GM21423 (cell line): ENCODE measurements around the gene AVPR2.

Experiments
- ATAC-seq: cut with Tn5 transposase; IDR thresholded peaks from one replicate; pipeline ENCODE4 v1.9.1; 2021; ENCODE audit warnings: mild to moderate bottlenecking, moderate library complexity; ENCODE audit not compliant: unreplicated experiment

The AVPR2 gene

DNA sequence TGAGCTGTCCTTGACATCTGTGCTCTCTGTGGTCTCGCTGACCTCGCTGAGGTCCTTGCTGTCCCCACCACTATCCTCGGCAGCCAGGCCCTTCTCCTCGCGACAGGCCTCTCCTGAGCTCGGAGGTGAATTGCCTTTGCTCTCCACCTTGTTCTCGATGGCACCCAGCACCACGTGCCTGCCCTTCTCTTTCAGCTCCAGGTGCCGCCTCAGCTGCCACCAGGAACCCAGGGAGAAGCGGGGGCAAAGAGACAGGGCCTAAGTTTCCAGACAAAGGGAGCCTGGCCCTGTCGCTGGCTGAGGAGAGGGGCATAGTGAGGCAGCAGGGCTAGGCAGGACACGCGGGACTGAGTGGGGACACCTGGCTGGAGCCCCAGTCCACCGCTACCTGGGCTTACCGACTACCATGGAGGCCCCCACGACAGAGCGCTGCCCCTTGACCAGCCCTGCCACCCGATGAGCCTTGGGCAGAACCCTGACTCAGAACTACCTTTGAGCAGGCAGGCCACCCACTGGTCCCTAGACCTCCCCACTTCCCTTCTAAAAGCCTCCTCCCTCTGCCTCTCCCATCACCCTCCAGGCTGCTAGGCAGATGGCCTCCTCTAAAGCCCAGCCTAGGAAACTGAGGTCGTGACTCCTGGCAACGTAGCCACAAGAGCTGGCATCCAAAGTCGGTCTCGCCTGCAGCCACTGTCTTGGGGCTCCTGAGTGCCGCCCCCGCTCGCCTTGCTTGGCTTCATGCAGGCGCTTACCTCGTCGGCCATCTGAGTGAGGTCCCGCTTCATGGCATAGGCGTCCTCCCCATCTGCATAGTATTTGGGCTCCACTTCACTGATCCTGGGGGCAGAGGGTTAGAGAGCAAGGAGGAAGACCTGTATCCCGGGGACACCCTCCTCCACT, 25.8 kb downstream of the AVPR2 start:
- no peak for ATAC-seq

DNA sequence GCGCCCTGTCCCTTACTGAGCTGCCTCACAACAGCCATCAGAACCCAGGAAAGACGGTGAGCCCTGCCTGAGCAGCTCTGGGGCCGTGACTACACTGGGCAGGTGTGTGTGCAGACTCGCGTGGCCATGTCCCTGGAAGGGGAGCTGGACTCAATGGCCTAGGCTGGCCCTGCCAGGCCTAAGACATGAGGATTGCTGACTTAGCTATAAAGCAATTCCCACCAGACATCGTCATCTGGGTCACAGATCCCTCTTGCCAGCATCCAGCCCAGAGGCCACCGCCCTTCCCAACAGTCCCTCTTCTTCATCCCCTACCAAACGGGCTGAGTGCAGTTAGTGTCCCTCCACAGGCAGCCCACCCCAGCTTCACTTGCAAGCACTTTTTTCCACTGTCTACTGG, 26.7 kb downstream of the AVPR2 start:
- no peak for ATAC-seq

DNA sequence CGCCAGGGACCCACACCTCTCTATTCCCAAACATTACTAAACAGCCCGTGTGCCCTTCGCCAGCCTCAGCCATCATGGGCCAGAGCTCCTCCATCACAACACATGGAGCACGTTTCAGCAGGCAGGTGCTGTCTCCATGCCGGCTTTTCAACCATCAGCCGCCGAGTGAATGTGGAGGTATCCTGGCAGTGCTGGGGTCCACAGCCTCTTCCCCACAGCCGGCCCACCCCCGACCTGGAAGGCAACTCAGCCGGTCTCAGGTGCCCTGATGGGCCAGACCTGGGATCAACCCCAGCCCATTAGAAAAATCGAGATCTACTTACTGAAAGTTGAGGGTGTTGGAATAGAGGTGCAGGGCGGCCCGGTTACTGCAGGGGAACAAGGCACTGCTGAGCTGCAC, 27.3 kb downstream of the AVPR2 start:
- ATAC-seq, result no peak

DNA sequence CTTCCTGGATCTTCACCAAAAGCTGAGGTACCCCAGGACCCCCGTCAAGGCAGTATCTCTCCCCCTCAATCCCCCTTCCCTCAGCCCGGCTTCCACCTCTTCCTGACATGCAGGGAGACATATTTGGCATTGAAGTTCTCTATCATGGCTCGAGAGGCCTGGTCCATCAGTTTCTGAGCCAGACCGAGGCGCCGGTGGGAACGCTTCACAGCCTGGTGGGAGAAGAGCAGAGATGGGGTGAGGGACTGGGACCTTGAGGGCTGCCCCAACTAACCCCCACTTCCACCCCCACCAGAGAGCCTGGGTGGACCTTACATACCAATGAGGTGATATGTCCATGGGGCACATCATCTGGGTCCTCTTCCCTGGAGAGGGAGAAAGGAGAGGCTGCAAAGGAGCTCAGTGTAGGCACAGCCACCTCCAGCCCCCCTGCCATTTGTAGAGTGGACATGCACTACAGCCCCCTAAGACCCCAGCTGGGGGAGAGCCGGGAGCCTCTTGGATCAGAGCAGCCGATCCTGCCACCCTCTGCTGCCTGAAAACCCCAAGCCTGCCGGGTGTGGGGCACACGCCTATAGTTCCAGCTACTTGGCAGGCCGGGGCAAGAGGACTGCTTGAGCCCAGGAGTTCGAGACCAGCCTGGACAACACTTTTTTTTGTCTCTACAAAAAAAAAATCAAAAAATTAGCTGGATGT, 27.9 kb downstream of the AVPR2 start:
- ATAC-seq, result no peak

DNA sequence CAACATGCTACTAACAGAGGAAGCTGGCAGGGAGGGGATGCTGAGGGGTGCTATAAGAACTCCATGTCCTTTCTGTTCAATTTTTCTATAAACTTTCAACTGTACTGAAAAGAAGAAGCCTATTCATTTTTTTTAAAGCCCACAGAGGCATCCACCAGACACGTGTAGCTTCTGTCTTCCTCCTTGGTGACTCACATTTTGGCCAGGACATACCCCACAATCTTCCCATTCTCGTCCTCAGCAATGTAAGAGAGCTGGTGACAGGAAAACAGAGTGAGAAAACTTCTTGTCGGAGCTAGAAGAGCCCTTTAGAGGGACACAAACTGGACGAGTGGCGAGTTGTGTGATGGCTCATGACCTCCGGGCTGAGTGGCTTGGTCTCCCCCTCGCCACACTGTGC, 29.3 kb downstream of the AVPR2 start:
- no peak for ATAC-seq

DNA sequence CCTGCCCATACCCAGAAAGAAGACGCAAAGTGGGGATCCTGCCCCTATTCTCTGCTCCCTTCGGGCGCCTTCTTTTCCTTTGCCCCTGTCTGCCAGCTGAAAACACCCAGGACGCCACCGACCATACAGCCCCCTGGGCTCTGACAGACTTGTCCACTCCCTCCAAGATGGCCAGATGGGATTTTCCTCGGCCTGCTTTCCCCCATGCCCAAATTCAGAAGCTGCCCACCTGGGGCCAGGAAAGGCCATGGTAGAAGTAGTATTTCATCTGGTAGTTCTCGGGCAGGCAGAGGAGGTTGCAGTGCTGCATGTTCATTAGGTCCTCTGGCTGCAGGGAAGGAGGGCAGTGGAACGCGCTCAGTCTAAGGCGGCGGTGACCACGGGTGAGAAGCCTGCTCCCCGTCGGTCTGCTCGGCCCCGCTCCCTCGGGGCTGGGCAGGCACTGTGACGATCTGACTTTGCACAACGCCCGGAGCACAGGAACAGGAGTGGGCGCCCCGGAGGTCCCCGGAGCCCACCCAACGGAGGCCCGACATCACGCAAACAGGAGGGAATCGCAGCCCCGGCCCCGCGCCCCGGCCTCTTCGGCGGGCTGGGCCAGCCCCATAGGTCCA, 29.8 kb downstream of the AVPR2 start:
- peak; percentile 6 for ATAC-seq

DNA sequence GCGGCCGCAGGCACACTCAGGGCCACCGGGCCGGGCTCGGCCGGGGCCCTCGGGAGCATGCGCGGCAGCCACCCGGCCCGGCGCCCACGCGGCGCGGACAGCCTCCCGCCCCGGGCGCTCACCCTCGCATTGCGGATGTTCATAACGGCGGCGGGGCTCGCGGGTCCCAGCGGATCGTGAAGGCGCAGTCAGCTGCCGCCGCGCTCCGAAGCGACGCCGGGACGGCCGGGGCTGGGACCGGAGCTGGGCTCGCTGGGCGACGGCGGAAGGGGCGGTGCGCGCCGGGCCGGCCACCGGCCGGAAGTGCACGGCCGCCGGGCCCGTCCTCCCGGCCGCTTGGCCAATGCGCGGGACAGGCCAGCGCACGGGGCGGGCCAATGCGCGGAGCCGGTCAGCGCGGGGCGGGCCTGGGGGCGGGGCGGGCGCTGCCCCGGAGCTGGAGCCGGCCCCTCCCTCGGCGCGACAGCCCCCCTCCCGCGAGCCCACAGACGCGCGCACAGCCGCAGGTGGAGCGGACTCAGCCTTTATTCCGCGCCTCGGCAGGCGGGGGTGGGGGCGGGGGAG, 30.4 kb downstream of the AVPR2 start, which contains the start of gene NAA10:
Gene NAA10, minus strand, starts transcription at position 276 of the 564 bp plus-strand sequence. Its CDS starts 133 bp downstream, at position 143.
- ATAC-seq, result peak; percentile 86

DNA sequence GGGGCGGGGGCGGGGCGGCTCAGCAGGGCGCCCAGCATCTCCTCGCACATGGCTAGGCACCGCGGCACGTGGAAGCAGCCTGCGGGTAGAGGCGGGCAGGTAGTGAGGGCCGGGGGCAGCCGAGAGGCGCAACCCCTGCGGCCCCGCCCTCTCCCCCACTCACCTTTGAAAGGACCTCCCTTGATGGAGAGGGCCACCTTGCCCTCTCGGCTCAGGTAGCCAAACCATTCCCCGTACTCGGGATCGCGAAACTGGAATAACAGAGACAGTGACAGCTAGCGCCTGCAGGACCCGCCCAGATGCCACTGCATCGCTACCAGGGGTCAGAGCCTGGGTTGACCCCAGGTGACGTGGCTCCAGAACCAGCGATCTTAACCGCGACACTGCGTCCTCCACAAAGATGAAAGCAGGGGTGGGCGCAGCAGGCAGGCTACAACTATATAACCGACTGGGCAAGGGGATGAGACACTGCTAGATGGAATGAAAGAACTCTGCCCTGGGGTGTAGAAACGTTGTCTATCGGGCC, 30.9 kb downstream of the AVPR2 start:
- no peak for ATAC-seq

DNA sequence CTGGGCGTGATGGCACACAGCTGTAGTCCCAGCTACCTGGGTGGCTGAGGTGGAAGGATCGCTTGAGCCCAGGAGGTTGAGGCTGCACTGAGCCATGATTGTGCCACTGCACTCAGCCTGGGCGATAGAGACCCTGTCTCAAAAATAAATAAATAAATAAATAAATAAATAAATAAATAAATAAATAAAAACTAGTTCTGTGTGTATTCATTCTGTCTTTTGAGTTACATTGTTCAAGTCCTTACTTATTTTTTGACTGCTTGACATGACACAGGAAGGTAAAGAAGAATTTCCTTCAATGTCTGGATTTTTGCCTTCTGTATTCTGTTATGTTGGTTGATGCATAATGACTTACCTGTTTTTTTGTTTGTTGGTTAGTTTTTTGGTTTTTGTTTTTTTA, 32.6 kb downstream of the AVPR2 start:
- no peak for ATAC-seq

DNA sequence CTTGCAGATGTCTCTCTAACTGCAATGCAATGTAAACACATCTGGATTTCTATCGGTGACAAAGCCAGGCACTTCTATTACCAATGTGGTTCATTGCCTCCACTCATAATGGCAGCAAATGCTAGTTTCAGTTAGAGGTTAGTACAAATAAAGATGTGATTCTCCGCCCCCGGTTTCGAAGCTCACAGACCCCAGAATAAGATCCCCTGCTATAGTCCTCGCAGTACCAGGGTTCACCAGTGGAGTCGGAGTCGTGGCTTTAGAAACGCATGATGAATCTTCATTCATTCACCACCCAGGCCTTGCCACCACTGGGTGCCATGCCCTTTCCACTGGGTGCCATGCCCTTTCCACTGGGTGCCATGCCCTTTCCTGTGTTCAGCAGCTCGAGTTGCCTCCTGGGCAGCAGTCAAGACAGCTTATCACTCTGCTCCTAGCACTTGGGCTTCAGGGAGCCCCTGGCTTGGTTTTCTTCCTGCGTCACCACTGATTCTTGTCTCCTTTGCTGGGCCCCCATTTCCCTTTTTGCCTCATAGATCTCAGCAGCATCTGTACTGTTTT, 33.8 kb downstream of the AVPR2 start:
- no peak for ATAC-seq

DNA sequence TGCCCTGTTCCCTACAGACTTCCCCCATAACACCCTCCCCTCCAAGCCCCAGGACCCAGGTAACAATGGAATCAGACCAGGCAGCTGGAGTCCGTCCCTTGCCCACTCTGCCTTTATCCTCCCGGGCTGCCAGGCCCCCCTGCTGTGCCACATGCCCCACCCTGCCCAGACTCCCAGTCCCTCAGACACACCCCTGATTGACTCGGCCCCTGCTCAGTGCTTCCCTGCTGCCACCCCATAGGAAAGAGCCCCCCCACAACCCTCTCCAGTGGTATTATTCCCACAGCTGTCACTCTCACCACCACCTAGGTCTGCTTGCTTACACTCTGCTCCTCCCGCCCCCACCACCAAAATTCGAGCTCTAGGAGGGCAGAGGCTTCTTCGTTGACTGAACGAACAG, 35.1 kb downstream of the AVPR2 start:
- ATAC-seq, result no peak

DNA sequence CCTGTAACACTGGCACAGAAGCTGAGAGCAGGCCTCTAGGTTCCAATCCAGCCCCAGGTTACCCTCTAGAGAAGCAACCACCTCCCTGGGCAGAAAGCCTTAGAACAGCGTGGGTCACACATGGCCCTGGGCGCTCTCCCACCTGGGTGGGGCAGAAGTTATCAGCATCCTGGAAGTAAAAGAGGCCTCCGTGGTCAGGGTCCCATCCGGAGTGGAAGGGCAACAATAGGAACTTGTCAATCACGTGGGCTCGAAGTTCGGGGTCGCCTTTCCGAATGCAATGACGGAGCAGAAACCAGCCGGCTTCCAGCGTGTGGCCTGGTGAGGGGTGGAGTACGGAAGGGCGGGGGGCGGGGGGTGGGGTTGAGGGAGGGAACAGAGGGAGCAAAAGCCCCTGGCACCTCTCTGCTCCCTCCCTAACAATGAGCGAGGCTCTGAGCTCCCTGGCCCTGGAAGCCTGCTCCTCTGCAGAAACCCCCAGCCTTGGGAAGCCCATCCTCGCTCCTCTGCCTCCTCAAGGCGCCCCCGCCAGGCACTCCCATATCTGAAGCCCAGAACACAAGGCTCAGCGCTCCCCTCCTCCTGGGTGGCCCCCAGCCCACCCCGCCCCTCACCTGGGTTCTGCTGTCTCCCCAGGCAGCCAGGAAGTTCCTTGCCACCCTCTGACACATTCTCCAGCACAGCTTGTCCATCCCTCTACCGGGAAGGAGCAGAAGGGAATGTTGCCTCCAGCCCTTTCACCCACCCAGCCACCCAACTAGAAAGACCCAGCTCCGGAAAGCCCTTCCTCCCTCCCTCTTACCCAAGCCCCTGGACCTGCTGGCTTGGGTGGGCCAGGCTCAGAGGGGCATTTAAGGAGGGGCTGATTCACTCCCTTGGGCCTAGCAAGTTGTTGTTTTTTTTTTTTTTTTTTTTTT, 37.1 kb downstream of the AVPR2 start:
- no peak for ATAC-seq

DNA sequence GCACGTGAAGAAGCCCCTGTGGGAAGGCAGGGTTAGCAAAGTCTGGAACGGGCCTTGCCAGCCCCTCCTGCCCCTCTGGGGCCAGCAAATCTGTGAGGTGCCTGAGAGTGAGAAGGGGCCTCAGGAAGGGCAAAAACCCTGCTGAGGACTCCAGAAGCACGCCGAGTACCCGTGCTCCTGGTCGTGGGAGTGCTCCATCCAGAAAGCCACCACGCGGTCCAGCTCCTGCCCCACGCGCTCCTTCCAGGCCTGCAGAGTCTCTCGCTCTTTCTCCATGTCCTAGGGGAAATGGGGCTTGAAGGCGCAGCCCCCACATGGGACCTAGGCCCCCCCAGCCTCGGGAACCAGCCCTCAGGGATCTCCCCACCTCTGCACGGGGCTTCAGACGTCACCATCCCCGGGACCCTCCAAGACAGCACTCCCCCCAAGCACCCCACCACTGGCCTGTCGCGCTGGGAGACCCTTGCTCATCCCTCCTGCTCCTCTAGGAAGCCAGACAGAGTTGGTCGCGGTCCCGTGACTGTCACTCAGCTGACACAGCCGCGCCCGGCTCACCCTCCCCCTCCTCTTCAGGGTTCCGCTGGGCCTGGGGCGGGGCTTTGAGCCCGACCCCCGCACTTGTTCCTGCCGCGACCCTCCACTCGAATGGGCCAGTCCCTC, 39.8 kb downstream of the AVPR2 start, which contains the start of gene RENBP:
Gene RENBP, minus strand, starts transcription at position 504 of the 660 bp plus-strand sequence. Its CDS starts 33 bp downstream, at position 471.
- ATAC-seq, result no peak

DNA sequence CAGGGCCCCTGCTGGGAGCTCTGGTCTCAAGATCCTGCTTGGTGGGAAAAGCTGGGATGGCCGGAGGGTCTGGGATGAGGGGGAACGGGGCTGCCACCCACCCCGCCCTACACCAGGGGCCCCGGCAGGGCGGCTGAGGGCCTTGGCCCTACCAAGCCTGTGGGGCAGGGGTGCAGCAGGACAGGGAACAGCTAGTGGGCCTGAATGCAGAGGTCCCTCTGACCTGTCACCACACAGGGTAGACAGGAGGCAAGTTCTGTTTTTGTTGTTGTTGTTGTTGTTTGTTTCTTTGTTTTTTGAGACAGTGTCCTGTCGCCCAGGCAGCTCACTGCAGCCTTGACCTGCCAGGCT, 40.3 kb downstream of the AVPR2 start:
- ATAC-seq, result no peak

DNA sequence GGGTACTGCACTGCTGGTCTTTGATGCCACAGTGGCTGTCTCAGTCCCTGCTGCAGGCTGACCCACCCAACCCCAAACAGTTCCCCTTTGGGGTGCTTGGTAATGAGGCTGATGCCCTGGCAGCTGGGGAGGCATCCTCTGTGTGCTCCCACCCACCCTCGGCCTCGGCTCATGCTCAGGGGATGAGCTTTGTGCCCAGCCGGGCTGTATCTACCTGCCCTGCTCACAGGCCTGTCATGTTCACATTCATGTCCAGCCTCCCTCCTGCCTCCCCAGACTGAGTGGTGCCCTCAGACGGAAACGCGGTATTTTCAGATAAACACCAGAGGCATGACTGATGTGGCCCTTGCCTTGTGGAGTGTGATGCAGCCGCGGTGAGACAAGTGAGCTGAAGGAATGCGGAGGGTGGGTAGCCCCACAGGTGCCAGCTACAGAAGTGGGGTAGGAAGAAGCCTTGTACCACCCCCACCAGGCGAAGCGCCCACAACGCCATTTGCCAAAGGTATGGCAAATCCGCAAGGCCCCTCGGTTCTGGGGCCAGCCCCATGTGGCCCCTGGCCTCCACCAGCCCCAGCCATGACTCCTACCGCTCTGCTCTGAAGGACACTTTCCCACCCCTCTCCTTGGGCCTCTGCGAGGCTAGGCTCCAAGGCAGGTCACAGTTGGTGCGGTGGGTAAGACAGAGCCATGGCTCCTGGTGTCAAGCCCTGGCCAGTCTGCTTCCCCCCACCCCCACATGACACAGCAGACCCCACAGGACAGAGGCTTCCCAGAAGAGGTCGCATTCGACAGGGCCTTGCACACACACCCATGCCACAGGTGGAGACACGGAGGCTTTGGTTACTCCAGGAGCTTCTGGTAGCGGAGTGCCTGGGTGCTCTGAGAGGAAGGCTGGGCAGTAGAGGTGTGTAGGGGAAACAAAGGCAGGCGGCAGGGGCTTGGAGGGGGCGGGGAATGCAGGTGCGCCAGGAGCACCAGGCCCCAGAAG, 41.8 kb downstream of the AVPR2 start:
- no peak for ATAC-seq

DNA sequence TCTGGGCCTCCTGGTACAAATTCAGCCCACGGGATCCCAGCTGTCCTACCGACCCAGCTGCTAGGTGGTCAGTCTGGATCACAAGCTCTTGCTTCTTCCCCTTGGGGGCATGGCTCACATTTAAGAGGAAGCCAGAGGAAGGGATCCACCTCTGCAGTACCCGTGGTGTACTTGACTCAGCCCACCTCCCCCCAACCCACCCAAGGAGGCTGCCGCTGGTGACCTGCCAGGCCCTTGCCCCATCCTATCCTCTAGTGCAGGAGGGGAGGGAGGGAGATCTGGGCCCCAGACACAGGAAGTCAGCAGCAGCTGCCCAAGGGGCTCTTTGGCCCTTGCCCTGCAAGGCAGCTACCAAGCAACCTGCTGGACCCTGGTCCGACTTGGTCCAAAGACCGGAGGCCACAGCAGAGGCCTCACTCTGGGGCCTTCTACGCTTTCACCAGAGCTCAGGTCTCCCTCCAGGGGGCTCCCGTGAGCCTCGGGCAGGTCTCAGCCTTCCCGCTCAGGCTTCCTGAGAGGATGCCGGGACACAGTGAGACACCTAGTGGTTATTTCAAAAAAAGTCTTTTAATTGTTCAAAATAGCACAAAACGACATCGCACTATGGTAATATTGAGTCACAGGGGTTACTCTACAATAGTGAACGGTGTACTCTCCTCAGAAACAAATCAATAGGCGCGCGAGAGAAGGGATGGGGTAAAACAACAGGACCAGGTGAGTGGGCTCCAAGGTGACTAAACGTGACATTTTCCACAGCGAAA, 42.7 kb downstream of the AVPR2 start:
- peak; percentile 71 for ATAC-seq

DNA sequence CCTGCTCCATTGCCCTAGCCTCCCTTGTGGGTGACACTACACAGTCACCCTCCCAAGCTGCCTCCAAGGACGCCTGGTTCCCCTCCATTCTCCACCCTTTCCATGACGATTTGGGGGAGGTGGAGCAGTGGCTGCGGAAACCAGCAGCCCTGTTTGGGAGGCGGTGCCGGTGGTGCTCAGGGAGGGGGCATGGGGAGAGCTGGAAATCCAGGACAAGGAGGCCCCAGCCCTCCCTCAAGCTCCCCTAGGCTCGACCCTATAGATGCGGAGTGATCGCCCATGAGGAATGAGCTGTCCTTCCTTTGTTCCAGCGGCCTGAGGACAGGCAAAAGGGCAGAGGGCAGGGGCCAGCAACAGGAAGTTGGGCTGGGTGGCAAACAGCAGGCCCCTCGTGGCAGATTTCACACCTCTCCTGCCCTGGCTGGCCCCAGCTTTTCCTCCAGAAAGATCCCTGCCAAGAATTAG, 43.6 kb downstream of the AVPR2 start:
- no peak for ATAC-seq
